GM23338 (cell line): Measurements from ENCODE around the gene TOGARAM1.

Source experiments
- CTCF ChIP-seq, 2 experiments: fragments of 200-600 bp in 1 of 2; sonication (generic) in 1 of 2; conservative IDR thresholded peaks; 2 replicates each; pipeline versions ENCODE4 v1.5.1 to v1.6.1; 2016 to 2017; ENCODE audit warnings: antibody characterized with exemption in 2 of 2, low read depth in 2 of 2, mild to moderate bottlenecking in 2 of 2, moderate library complexity in 1 of 2
- EZH2 ChIP-seq: fragments of 200-600 bp; sonication (generic); IDR thresholded peaks from one replicate; pipeline ENCODE4 v1.8.0; 2017; ENCODE audit warnings: antibody characterized with exemption, mild to moderate bottlenecking, low read depth; ENCODE audit not compliant: unreplicated experiment
- EZH2phosphoT487 ChIP-seq: fragments of 200-600 bp; sonication (generic); IDR thresholded peaks from one replicate; pipeline ENCODE4 v1.8.1; 2018; ENCODE audit warnings: antibody characterized with exemption; ENCODE audit not compliant: unreplicated experiment
- POLR2AphosphoS5 ChIP-seq: IDR thresholded peaks from 2 replicates; pipeline ENCODE4 v1.6.1; 2016; ENCODE audit warnings: antibody characterized with exemption, low read depth

DNA sequence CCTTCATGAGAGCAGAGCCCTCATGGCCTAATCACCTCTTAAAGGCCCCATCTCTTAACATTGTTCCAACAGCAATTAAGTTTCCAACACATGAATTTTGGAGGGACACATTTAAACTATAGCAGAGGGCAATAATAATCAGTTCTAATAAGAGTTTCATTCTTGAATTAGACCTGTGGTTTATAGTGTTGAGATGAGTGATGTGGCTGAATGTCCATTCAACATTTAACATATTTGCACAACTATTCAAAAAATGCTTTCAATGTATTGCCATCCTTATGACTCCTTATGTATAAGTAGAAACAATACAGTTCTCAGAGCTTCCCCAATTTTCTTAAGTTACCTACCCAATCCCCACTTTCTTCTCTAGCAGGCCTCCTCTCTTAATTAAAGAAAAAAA lies 21.8 kb upstream of the TOGARAM1 start:
- TF ChIP-seq CTCF (conservative IDR thresholded peaks at IDR 0.05; ENCODE audit: low read depth in 2 of 2) (no peak), POLR2AphosphoS5 (no peak), EZH2 (no peak), EZH2phosphoT487 (no peak)
